Epithelial cell of esophagus (primary cell): Measurements from ENCODE around the gene ALDOC.
A peak's percentile ranks its signal among the peaks of the same experiment; 100 is the strongest.

Experiments
- DNase-seq: peaks from one replicate; pipeline ENCODE4 v3.0.0; 2010; ENCODE audit warnings: low read depth
- H3K4me3 ChIP-seq: 2 replicates; pipeline ENCODE4 v1.5.1; 2011; ENCODE audit warnings: mild to moderate bottlenecking, low read length, control low read depth
- TF ChIP-seq, protein P1 (sequence below): IDR thresholded peaks from 2 replicates; pipeline ENCODE4 v1.5.1; 2011; ENCODE audit warnings: low read depth, mild to moderate bottlenecking, low read length, control low read depth, inconsistent platforms; ENCODE audit not compliant: insufficient read depth; ENCODE audit errors: missing control alignments

The ALDOC gene

DNA sequence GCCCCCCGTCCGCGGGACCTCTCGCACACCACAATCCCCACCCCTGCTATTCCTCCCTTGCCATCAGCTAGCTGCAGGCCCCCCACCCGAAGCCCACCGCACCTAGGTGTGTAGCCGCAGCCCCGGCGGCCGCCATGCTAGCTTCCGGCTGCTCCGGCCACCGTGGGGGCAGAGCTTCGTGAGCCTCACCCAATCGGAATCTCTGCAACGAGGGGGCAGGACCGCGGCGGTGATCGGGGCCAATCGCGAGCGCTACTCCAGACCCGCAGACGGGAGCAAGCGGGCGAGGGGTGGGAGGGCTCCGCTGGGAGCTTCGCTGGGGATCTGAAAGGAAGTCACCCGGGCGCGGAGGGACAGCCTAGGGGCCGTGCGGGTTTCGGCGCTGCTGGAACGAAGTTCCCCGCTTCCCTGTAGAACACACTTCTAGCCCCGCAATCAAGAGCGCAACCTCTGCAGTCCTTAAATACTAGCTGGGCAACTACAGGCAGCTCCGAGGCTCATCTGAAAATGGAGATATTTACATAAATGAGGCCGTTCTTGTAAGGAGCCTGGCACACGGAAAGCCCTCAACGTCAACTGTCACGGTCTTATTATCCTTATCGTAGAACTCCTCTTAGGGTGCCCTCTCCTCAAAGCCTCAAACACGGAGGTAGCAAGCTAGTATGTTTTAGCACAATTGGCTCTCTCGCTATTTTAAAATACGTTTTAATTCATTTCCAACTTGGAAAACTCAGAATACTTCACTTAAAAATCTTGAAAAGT lies 5.2 kb downstream of the ALDOC start, which contains the start of gene PIGS:
PIGS (minus strand) TSS at position 164 of the 762 bp plus-strand sequence; CDS start at position 136, 28 bp downstream.
- peak within 1 kb of the TSS; percentile 93 for H3K4me3 ChIP-seq
- DNase-seq: peak; percentile 94
- TF ChIP-seq, protein P1, sequence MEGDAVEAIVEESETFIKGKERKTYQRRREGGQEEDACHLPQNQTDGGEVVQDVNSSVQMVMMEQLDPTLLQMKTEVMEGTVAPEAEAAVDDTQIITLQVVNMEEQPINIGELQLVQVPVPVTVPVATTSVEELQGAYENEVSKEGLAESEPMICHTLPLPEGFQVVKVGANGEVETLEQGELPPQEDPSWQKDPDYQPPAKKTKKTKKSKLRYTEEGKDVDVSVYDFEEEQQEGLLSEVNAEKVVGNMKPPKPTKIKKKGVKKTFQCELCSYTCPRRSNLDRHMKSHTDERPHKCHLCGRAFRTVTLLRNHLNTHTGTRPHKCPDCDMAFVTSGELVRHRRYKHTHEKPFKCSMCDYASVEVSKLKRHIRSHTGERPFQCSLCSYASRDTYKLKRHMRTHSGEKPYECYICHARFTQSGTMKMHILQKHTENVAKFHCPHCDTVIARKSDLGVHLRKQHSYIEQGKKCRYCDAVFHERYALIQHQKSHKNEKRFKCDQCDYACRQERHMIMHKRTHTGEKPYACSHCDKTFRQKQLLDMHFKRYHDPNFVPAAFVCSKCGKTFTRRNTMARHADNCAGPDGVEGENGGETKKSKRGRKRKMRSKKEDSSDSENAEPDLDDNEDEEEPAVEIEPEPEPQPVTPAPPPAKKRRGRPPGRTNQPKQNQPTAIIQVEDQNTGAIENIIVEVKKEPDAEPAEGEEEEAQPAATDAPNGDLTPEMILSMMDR: no peak

DNA sequence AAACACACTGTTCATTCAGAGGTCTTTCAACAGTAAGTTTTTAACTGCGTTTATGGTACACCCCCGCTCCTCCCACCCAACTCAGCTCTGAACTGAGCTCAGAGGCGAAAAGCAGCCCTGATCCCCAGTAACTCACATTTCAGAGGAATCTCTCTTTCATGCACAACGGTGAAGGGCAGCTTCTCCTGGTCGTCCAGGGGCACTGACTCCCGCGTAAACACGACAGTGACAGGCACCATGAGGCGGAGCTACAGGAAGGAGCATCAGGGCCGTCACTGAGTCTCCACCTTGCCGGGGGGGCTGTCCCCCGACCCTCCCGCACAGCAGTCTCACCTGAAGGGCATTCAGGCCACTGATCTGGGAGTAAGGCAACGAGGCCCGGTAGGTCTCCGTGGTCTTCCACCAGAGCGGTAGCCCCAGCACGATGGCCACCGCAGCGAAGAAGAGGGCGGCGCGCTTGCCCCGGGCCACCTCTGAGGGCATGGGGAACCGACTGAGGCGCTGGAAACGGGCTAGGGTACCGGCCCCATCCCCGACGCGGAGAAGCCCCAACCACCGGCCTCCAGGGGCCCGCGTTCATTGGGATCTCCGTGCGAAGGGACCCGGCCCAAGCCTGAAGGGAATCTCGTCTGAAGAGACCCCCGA lies 5.9 kb downstream of the ALDOC start:
- peak; percentile 36 for DNase-seq
- TF ChIP-seq, protein P1: no peak
- peak overlapping the region; percentile 93 for H3K4me3 ChIP-seq

DNA sequence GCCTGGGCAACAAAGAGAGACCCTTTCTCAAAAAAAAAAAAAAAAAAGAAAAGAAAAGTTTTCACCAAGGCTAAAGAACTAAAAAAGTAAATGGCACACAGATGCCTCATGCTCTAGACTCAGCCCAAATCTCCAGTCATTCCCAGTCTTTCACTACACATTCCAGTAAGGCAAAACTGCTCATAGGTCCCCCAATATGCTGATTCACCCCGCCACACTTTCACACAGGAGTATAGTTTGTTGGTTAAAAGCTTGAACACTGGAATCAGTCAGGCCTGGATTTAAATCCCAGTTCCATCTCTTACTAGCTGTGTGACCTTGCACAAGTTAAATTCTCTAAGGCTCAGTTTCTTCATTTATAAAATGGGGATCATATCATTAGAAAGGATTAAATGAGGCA lies 7.2 kb downstream of the ALDOC start:
- TF ChIP-seq, protein P1: no peak
- DNase-seq: no peak
- no peak overlapping the region for H3K4me3 ChIP-seq

DNA sequence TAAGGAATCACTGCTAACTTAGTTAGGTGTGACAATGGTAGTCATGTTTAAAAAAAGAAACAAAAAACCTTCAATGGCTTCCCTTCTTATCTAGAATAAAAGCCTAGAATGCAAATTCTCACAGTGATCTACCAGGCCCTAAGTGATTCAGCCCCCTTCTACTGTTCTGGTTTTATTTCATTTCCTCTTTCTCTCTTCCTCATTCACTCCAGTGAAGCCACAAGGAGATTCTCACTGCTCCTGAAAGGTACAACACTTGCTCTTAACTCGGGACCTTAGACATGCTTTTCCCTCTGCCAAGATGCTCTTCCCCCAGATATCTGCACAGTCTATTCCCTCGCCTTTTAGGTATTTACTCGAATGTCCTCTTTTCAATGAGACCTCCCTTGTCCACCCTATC lies 9.1 kb downstream of the ALDOC start:
- DNase-seq: no peak
- TF ChIP-seq, protein P1: no peak
- H3K4me3 ChIP-seq: no peak overlapping the region

DNA sequence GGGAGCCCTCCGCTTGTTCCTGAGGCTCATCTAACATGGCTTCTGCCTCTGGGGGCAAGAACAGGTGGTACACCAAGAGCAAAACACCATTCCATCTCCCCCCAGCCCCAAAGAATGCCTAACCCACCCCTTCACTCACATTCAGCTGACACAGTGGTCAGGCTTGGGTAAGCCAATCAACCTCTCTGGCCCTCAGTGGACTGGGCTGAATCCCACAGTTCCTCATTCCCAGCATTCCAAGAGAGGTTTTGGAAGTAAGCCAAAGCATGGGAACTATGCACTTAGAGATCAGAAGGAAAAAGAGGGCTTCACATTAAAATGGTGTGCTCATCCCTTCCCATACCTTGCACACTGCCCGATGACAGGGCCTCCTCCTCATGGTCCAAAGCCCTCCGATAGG lies 13.2 kb downstream of the ALDOC start:
- TF ChIP-seq, protein P1: no peak
- DNase-seq: no peak

DNA sequence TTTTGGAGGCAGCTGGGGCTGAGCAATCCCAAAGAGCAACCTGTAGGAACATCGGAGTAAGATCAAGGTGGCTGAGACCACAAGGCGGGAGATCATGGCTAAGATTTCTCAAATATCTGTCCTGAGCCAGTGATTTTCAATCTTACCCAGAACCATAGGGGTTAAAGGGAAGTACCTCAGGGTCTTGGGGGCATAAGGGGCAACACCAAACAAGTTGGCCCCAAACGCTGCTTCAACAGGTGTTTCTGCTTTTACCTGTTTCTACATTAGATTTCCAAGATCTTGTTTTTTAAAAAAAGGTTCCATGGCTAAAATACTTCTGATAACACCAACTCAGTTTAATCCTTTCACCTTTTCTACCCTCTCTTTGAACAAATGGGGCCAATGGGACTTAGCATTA lies 21.7 kb downstream of the ALDOC start:
- DNase-seq: no peak
- H3K4me3 ChIP-seq: no peak overlapping the region
- TF ChIP-seq, protein P1: no peak

More for the DNA sequence above, 13.2 kb downstream of the ALDOC start:
- no peak overlapping the region for H3K4me3 ChIP-seq
